H1 (cell line): ENCODE measurements around the gene GSTO1. TPM values are rescaled to one million over a fixed set of nuclear protein-coding genes. Genes with fewer than 3 reads are reported as not detected.

Experiments
- CTCF ChIA-PET: fragments of 300-600 bp; sonication (Branson Sonifier 250); formaldehyde crosslinking; loops from one replicate; lab custom pipeline; 2021; ENCODE audit not compliant: partially characterized antibody; lab: Charles Lee
- POLR2A ChIA-PET: fragments of 300-600 bp; sonication (Branson Sonifier 250); formaldehyde crosslinking; loops from one replicate; lab custom pipeline; 2021; ENCODE audit warnings: inconsistent platforms; ENCODE audit not compliant: partially characterized antibody; lab: Charles Lee
- DNase-seq, 2 experiments: peaks; one replicate each; pipeline versions ENCODE4 v3.0.0 to v3.0.0-alpha.2; 2010 to 2022; ENCODE audit warnings: low spot score in 2 of 2, low read depth in 1 of 2, mixed read lengths in 1 of 2
- FAIRE-seq: peaks from 2 replicates; lab custom pipeline; 2011; peaks lifted over from hg19 to GRCh38; lab: Jason Lieb, UNC
- H2AFZ ChIP-seq: 2 replicates; pipeline ENCODE4 v1.8.1; 2012; ENCODE audit warnings: low read length, inconsistent platforms
- H2AK5ac ChIP-seq: 2 replicates; pipeline ENCODE4 v1.6.1; 2013; ENCODE audit warnings: low read depth, low read length
- H2BK120ac ChIP-seq: replicated peaks from 2 replicates; pipeline ENCODE3; 2013; ENCODE audit warnings: low read depth, low read length, inconsistent platforms
- H2BK12ac ChIP-seq: 2 replicates; pipeline ENCODE4 v1.6.1; 2013; ENCODE audit warnings: low read depth, low read length
- H2BK15ac ChIP-seq: 2 replicates; pipeline ENCODE4 v1.6.1; 2013; ENCODE audit warnings: low read length
- H2BK20ac ChIP-seq: 2 replicates; pipeline ENCODE4 v1.6.1; 2013; ENCODE audit warnings: low read length
- H2BK5ac ChIP-seq: 2 replicates; pipeline ENCODE4 v1.6.1; 2013; ENCODE audit warnings: low read depth, low read length
- H3K14ac ChIP-seq: 2 replicates; pipeline ENCODE4 v1.6.1; 2013; ENCODE audit warnings: inconsistent platforms; ENCODE audit not compliant: insufficient read length
- H3K18ac ChIP-seq: 2 replicates; pipeline ENCODE4 v1.6.1; 2013; ENCODE audit warnings: low read length; ENCODE audit errors: extremely low read depth
- H3K23ac ChIP-seq: 2 replicates; pipeline ENCODE4 v1.6.1; 2013; ENCODE audit warnings: inconsistent platforms; ENCODE audit not compliant: insufficient read length
- H3K23me2 ChIP-seq: 2 replicates; pipeline ENCODE4 v1.6.1; 2013; ENCODE audit warnings: low read depth, low read length
- H3K27ac ChIP-seq: 2 replicates; pipeline ENCODE4 v1.6.1; 2011; ENCODE audit warnings: low read depth, low read length, inconsistent platforms
- H3K27me3 ChIP-seq, 4 experiments: replicated peaks in 1 of 4; 1 replicate in 1 of 4; 2 replicates in 3 of 4; pipeline versions ENCODE4 v1.6.1 to v1.8.1; 2011 to 2013; ENCODE audit warnings: low read length in 3 of 4, mild to moderate bottlenecking in 3 of 4, inconsistent platforms in 2 of 4, mixed read lengths in 2 of 4, moderate library complexity in 1 of 4; ENCODE audit not compliant: control insufficient read depth in 3 of 4, insufficient read depth in 3 of 4; ENCODE audit errors: extremely low read depth in 1 of 4
- H3K36me3 ChIP-seq, 4 experiments: 2 replicates each; pipeline versions ENCODE4 v1.6.1 to v1.8.1; 2011 to 2013; ENCODE audit warnings: mild to moderate bottlenecking in 4 of 4, low read length in 3 of 4, moderate library complexity in 2 of 4, control low read depth in 1 of 4, inconsistent platforms in 1 of 4; ENCODE audit not compliant: insufficient read depth in 4 of 4, control insufficient read depth in 2 of 4
- H3K4ac ChIP-seq: replicated peaks from 2 replicates; pipeline ENCODE3; 2013; ENCODE audit warnings: low read length, low read depth, mixed read lengths, inconsistent platforms; ENCODE audit not compliant: insufficient read length
- H3K4me1 ChIP-seq, 4 experiments: replicated peaks in 1 of 4; 1 replicate in 1 of 4; 2 replicates in 3 of 4; pipeline versions ENCODE4 v1.6.1 to v1.8.1; 2011 to 2013; ENCODE audit warnings: low read length in 3 of 4, inconsistent platforms in 2 of 4, mixed read lengths in 1 of 4; ENCODE audit not compliant: insufficient read depth in 4 of 4, control insufficient read depth in 3 of 4
- H3K4me2 ChIP-seq, 2 experiments: 2 replicates each; pipeline versions ENCODE4 v1.6.1 to v1.8.1; 2011 to 2013; ENCODE audit warnings: low read depth in 2 of 2, low read length in 2 of 2, control low read depth in 1 of 2, inconsistent platforms in 1 of 2, mild to moderate bottlenecking in 1 of 2; ENCODE audit not compliant: insufficient read depth in 1 of 2
- H3K4me3 ChIP-seq, 4 experiments: fragments of 200-600, 300-600 bp in 1 of 4; sonication (generic), shearing (Covaris generic), sonication (Bioruptor Twin) in 1 of 4; 2 replicates each; pipeline versions ENCODE4 v1.5.1 to v1.8.1; 2011 to 2016; ENCODE audit warnings: low read length in 4 of 4, low read depth in 3 of 4, control low read depth in 2 of 4, inconsistent platforms in 2 of 4, mild to moderate bottlenecking in 2 of 4, mixed read lengths in 1 of 4, moderate library complexity in 1 of 4; ENCODE audit not compliant: insufficient read depth in 2 of 4; ENCODE audit errors: extremely low read depth in 1 of 4
- H3K56ac ChIP-seq: replicated peaks from 2 replicates; pipeline ENCODE3; 2013; ENCODE audit warnings: low read depth, mild to moderate bottlenecking, mixed read lengths, low read length, inconsistent platforms; ENCODE audit not compliant: insufficient read length
- H3K79me1 ChIP-seq: 2 replicates; pipeline ENCODE4 v1.6.1; 2013; ENCODE audit warnings: low read depth, low read length, control low read depth
- H3K79me2 ChIP-seq, 2 experiments: 2 replicates each; pipeline versions ENCODE4 v1.6.1 to v1.8.1; 2012 to 2013; ENCODE audit warnings: low read length in 2 of 2, mild to moderate bottlenecking in 2 of 2, inconsistent platforms in 1 of 2; ENCODE audit not compliant: insufficient read depth in 2 of 2, control insufficient read depth in 1 of 2
- H3K9ac ChIP-seq, 4 experiments: replicated peaks in 1 of 4; 1 replicate in 1 of 4; 2 replicates in 3 of 4; pipeline versions ENCODE4 v1.6.1 to v1.8.1; 2011 to 2013; ENCODE audit warnings: low read depth in 3 of 4, low read length in 3 of 4, control low read depth in 2 of 4, mild to moderate bottlenecking in 2 of 4, moderate library complexity in 2 of 4, inconsistent platforms in 1 of 4; ENCODE audit errors: extremely low read depth in 1 of 4
- H3K9me3 ChIP-seq, 2 experiments: 2 replicates each; pipeline versions ENCODE4 v1.6.1 to v1.8.1; 2012 to 2013; ENCODE audit warnings: mild to moderate bottlenecking in 2 of 2, moderate library complexity in 2 of 2, control low read depth in 1 of 2, inconsistent platforms in 1 of 2, low read depth in 1 of 2, low read length in 1 of 2, mixed read lengths in 1 of 2; ENCODE audit not compliant: insufficient read depth in 2 of 2
- H4K20me1 ChIP-seq, 2 experiments: replicated peaks in 1 of 2; 2 replicates each; pipeline versions ENCODE3 to v1.8.1; 2011 to 2013; ENCODE audit warnings: inconsistent platforms in 2 of 2, low read length in 2 of 2, mild to moderate bottlenecking in 1 of 2; ENCODE audit not compliant: insufficient read depth in 2 of 2, control insufficient read depth in 1 of 2
- H4K5ac ChIP-seq: 2 replicates; pipeline ENCODE4 v1.6.1; 2013; ENCODE audit warnings: low read length, low read depth, mixed read lengths, inconsistent platforms; ENCODE audit not compliant: insufficient read length
- H4K8ac ChIP-seq: 2 replicates; pipeline ENCODE4 v1.8.0; 2013; ENCODE audit warnings: mild to moderate bottlenecking, moderate library complexity, low read length, inconsistent platforms; ENCODE audit not compliant: insufficient read depth; ENCODE audit errors: extremely low read depth
- H4K91ac ChIP-seq: replicated peaks from 2 replicates; pipeline ENCODE3; 2013; ENCODE audit warnings: low read length, mixed read lengths, inconsistent platforms; ENCODE audit not compliant: insufficient read length
- SP1 ChIP-seq: IDR thresholded peaks from 2 replicates; pipeline ENCODE4 v1.6.1; 2011; ENCODE audit warnings: low read depth, low read length
- TAF1 ChIP-seq: IDR thresholded peaks from 2 replicates; pipeline ENCODE4 v1.6.1; 2011; ENCODE audit warnings: mild to moderate bottlenecking, low read depth, low read length
- TAF7 ChIP-seq: optimal IDR thresholded peaks from 2 replicates; pipeline ENCODE3; 2011; ENCODE audit warnings: low read depth, mild to moderate bottlenecking, inconsistent platforms, low read length, moderate library complexity, borderline replicate concordance
- ZNF274 ChIP-seq: IDR thresholded peaks from 2 replicates; pipeline ENCODE4 v1.7.0; 2012; ENCODE audit warnings: low read length, borderline replicate concordance; ENCODE audit errors: extremely low read depth
- WGBS, 2 experiments: shearing (Covaris generic) in 1 of 2; methylation state at CpG; one replicate each; pipeline versions ENCODE4 v1.1.6 to v1.1.7; 2013 to 2015; ENCODE audit warnings: low lambda C conversion rate in 2 of 2, mixed read lengths in 2 of 2, inconsistent platforms in 1 of 2, low coverage in 1 of 2, missing lambda C conversion rate in 1 of 2; ENCODE audit not compliant: insufficient replicate concordance in 2 of 2, insufficient coverage in 1 of 2, insufficient read length in 1 of 2; ENCODE audit errors: extremely low coverage in 1 of 2, missing lambda C conversion rate in 1 of 2; 5-methylcytosine and 5-hydroxymethylcytosine counted together
- polyA plus RNA-seq, 7 experiments: library from polyadenylated mRNA; depleted of rRNA in 3 of 7; stranded (reverse) in 5 of 7; unstranded in 2 of 7; fragments of >200 nt in 5 of 7; fragments of 200-250 nt in 2 of 7; gene quantifications; 1 replicate in 5 of 7; 2 replicates in 1 of 7; 4 replicates in 1 of 7; pipeline versions ENCODE4 v1.2.1 to v1.2.3, GENCODE V29; 2011 to 2013; ENCODE audit warnings: missing spikeins in 2 of 7, mixed read lengths in 2 of 7
- total RNA-seq: library from RNA; stranded (reverse); fragmentation: NEBNext Ultra II Directional; extraction: Animal tissue kit (Norgen Biotek cat#: 25700); gene quantifications from 2 replicates; pipeline ENCODE4 v1.2.1, GENCODE V29; 2021

The GSTO1 gene
- total and polyA plus RNA-seq, 2 of the 8 experiments (the other 6 are each of a cell fraction or from before 2014, with no cell fraction given), result 22.4 to 32.5 TPM

GRCh38 chr10:104246976-104247375, 7.7 kb upstream of the GSTO1 start:
- no peak for FAIRE-seq
- CTCF ChIA-PET, result no interaction called here
- no peak overlapping the region for H3K4ac ChIP-seq

More at GRCh38 chr10:104246976-104247375, 7.7 kb upstream of the GSTO1 start:
- Histone ChIP-seq H3K4me2 (no peak overlapping the region), H4K91ac (no peak overlapping the region), H2BK15ac (no peak overlapping the region), H4K20me1 (no peaks in the 10 kb centered on the region), H3K23me2 (no peaks in the 10 kb centered on the region), H3K36me3 (no peaks in the 10 kb centered on the region), H3K79me1 (no peaks in the 10 kb centered on the region), H4K5ac (no peak overlapping the region), H3K56ac (no peak overlapping the region), H2BK120ac (no peak overlapping the region), H3K27ac (no peak overlapping the region), H4K8ac (no peak overlapping the region), H2BK5ac (no peak overlapping the region), H3K4me1 (peaks cover 0 to 3% (median 1%) of the 10 kb centered on the region in 4 experiments; a peak in 1 of 7 replicates), H2BK20ac (no peak overlapping the region), H3K4me3 (no peak overlapping the region), H3K9ac (no peak overlapping the region), H3K14ac (no peak overlapping the region), H2BK12ac (no peak overlapping the region), H3K23ac (no peak overlapping the region), H3K79me2 (no peaks in the 10 kb centered on the region), H3K27me3 (no peaks in the 10 kb centered on the region; a peak in 2 of 7 replicates), H2AFZ (no peak overlapping the region), H3K9me3 (0 out of 4 replicates have a peak, but pooled peaks cover 0 to 5% of the 10 kb centered on the region in 2 experiments), H3K18ac (no peak overlapping the region), H2AK5ac (no peak overlapping the region)
- WGBS, 2 experiments, result 79% methylated on average over 2 of the region's 2 CpGs; no CpG with 5 or more reads in 1 of the 2 experiments
- TF ChIP-seq TAF1, result no peak
- TF ChIP-seq SP1, result no peak
- TF ChIP-seq ZNF274, result no peak
- TF ChIP-seq TAF7, result no peak
- POLR2A ChIA-PET, result no interaction called here
- DNase-seq, result no peak
